HCT116 (cell line): ENCODE results near the gene OSBPL1A. TPM values are rescaled to one million over a fixed set of nuclear protein-coding genes. Genes with fewer than 3 reads are reported as not detected.

Experiments used
- ATAC-seq: fragments of 200-7000 bp; cut with Tn5 transposase; 2 replicates; pipeline ENCODE4 v1.9.1; 2020; ENCODE audit warnings: mild to moderate bottlenecking, moderate library complexity
- BruUV-seq: library from RNA; stranded (reverse); fragments of 400-500 nt; replicated peaks from 2 replicates; lab custom pipeline; 2021; lab: Mats Ljungman, UMichigan
- CTCF ChIA-PET: fragments of 300-600 bp; sonication (Branson Sonifier 250); formaldehyde crosslinking; loops from one replicate; lab custom pipeline; 2021; ENCODE audit warnings: antibody characterized with exemption; lab: Charles Lee
- POLR2A ChIA-PET: fragments of 300-600, 350-600 bp; sonication (Branson Sonifier 250); formaldehyde crosslinking; loops from one replicate; lab custom pipeline; 2021; ENCODE audit warnings: antibody characterized with exemption; lab: Charles Lee
- RAD21 ChIA-PET, 2 experiments: fragments of 300-600 bp; sonication (Branson Sonifier 250); formaldehyde crosslinking; loops; one replicate each; lab custom pipeline; 2023; ENCODE audit warnings: low total read pairs in 2 of 2; ENCODE audit not compliant: uncharacterized antibody in 2 of 2, unreplicated experiment in 2 of 2, low non-redundant PET in 1 of 2; lab: Charles Lee
- DNase-seq: peaks from one replicate; pipeline ENCODE4 v3.0.0-alpha.2; 2010; ENCODE audit warnings: low read depth, low spot score
- H2AFZ ChIP-seq: fragments of 200-600 bp; shearing (Covaris generic), sonication (generic); 2 replicates; pipeline ENCODE4 v1.6.1; 2017; ENCODE audit warnings: low read depth, mixed run types, mixed read lengths, antibody characterized with exemption, low read length; ENCODE audit not compliant: poor library complexity, severe bottlenecking
- H3K27ac ChIP-seq: 2 replicates; pipeline ENCODE4 v1.5.1; 2012; ENCODE audit warnings: low read depth, low read length
- H3K27me3 ChIP-seq: fragments of 200-600 bp; sonication (generic); 2 replicates; pipeline ENCODE4 v1.6.1; 2016; ENCODE audit warnings: mixed run types, low read length, mixed read lengths; ENCODE audit not compliant: insufficient read depth
- H3K36me3 ChIP-seq, 2 experiments: fragments of 200-500 bp in 1 of 2; fragments of 200-600 bp in 1 of 2; sonication (Bioruptor generic) in 1 of 2; sonication (generic) in 1 of 2; 2 replicates each; pipeline versions ENCODE4 v1.5.1 to v1.6.1; 2014 to 2016; ENCODE audit warnings: low read length in 2 of 2, inconsistent platforms in 1 of 2, mixed read lengths in 1 of 2, mixed run types in 1 of 2; ENCODE audit not compliant: insufficient read depth in 2 of 2, control insufficient read depth in 1 of 2
- H3K4me1 ChIP-seq, 2 experiments: fragments of 200-600 bp in 1 of 2; sonication (generic) in 1 of 2; 2 replicates each; pipeline versions ENCODE4 v1.5.1 to v1.6.1; 2012 to 2017; ENCODE audit warnings: low read length in 2 of 2, inconsistent platforms in 1 of 2, mild to moderate bottlenecking in 1 of 2, mixed read lengths in 1 of 2, mixed run types in 1 of 2, moderate library complexity in 1 of 2; ENCODE audit not compliant: insufficient read depth in 2 of 2, control insufficient read depth in 1 of 2
- H3K4me2 ChIP-seq: fragments of 200-600 bp; sonication (generic); 2 replicates; pipeline ENCODE4 v1.6.1; 2017; ENCODE audit warnings: mixed run types, low read length, mixed read lengths
- H3K4me3 ChIP-seq, 2 experiments: fragments of 200-600 bp in 1 of 2; sonication (generic) in 1 of 2; replicated peaks in 1 of 2; 2 replicates each; pipeline ENCODE4 v1.5.1; 2011 to 2016; ENCODE audit warnings: low read length in 2 of 2, control low read depth in 1 of 2, low read depth in 1 of 2, mild to moderate bottlenecking in 1 of 2, mixed read lengths in 1 of 2, mixed run types in 1 of 2
- H3K79me2 ChIP-seq: fragments of 200-600 bp; sonication (generic); 2 replicates; pipeline ENCODE4 v1.6.1; 2017; ENCODE audit warnings: mild to moderate bottlenecking, mixed run types, low read length, moderate library complexity, mixed read lengths; ENCODE audit not compliant: insufficient read depth
- H3K9ac ChIP-seq: fragments of 200-600 bp; sonication (generic); 2 replicates; pipeline ENCODE4 v1.6.1; 2016; ENCODE audit warnings: low read length, mixed read lengths
- H3K9me2 ChIP-seq: fragments of 200-600 bp; sonication (generic), shearing (Covaris generic); 2 replicates; pipeline ENCODE4 v1.6.1; 2017; ENCODE audit warnings: mixed run types, mild to moderate bottlenecking, moderate library complexity; ENCODE audit not compliant: insufficient read depth
- H3K9me3 ChIP-seq, 2 experiments: fragments of 200-500 bp in 1 of 2; fragments of 200-600 bp in 1 of 2; sonication (Bioruptor generic) in 1 of 2; sonication (generic) in 1 of 2; 2 replicates each; pipeline ENCODE4 v1.6.1; 2014 to 2017; ENCODE audit warnings: low read length in 2 of 2, mixed read lengths in 2 of 2, inconsistent platforms in 1 of 2, low read depth in 1 of 2, mild to moderate bottlenecking in 1 of 2, mixed run types in 1 of 2, moderate library complexity in 1 of 2; ENCODE audit not compliant: control insufficient read depth in 1 of 2, insufficient read depth in 1 of 2
- H4K20me1 ChIP-seq: fragments of 200-600 bp; sonication (generic), shearing (Covaris generic); 2 replicates; pipeline ENCODE4 v1.6.1; 2017; ENCODE audit warnings: mixed run types, mild to moderate bottlenecking, moderate library complexity; ENCODE audit not compliant: insufficient read depth
- CBX3 ChIP-seq: IDR thresholded peaks from 2 replicates; pipeline ENCODE4 v1.6.1; 2012; ENCODE audit warnings: low read depth
- CEBPB ChIP-seq: IDR thresholded peaks from 2 replicates; pipeline ENCODE4 v1.6.1; 2012; ENCODE audit warnings: low read depth
- CTCF ChIP-seq, 3 experiments: fragments of 200-600 bp in 1 of 3; sonication (generic) in 1 of 3; IDR thresholded peaks in 2 of 3; conservative IDR thresholded peaks in 1 of 3; 2 replicates each; pipeline ENCODE4 v1.5.1; 2012 to 2017; ENCODE audit warnings: low read depth in 2 of 3, low read length in 2 of 3, antibody characterized with exemption in 1 of 3, borderline replicate concordance in 1 of 3, control low read depth in 1 of 3, mild to moderate bottlenecking in 1 of 3, mixed read lengths in 1 of 3, mixed run types in 1 of 3, moderate library complexity in 1 of 3; ENCODE audit not compliant: insufficient read depth in 1 of 3
- ELF1 ChIP-seq: IDR thresholded peaks from 2 replicates; pipeline ENCODE4 v1.6.1; 2012; ENCODE audit warnings: low read depth, borderline replicate concordance
- EZH2 ChIP-seq: fragments of 200-600 bp; sonication (generic); IDR thresholded peaks from 2 replicates; pipeline ENCODE4 v1.6.1; 2017; ENCODE audit warnings: antibody characterized with exemption, mixed run types
- JUND ChIP-seq: IDR thresholded peaks from 2 replicates; pipeline ENCODE4 v1.6.1; 2012
- MAX ChIP-seq: IDR thresholded peaks from 2 replicates; pipeline ENCODE4 v1.6.1; 2012
- POLR2A ChIP-seq: IDR thresholded peaks from 2 replicates; pipeline ENCODE4 v1.7.0; 2011; ENCODE audit warnings: borderline replicate concordance; ENCODE audit not compliant: insufficient read depth, insufficient read length; ENCODE audit errors: extremely low read depth
- RAD21 ChIP-seq: IDR thresholded peaks from 2 replicates; pipeline ENCODE4 v1.6.1; 2012; ENCODE audit warnings: low read depth, mild to moderate bottlenecking
- SIN3A ChIP-seq: IDR thresholded peaks from 2 replicates; pipeline ENCODE4 v1.6.1; 2012; ENCODE audit warnings: low read depth
- SRF ChIP-seq: IDR thresholded peaks from 2 replicates; pipeline ENCODE4 v1.6.1; 2012; ENCODE audit warnings: low read depth
- TCF7L2 ChIP-seq: IDR thresholded peaks from 2 replicates; pipeline ENCODE4 v1.7.0; 2011; ENCODE audit warnings: borderline replicate concordance, inconsistent platforms; ENCODE audit not compliant: insufficient read depth, insufficient read length; ENCODE audit errors: extremely low read depth
- ZFX ChIP-seq: fragments of 450-650 bp; IDR thresholded peaks from 2 replicates; pipeline ENCODE4 v1.6.1; 2017
- ZNF274 ChIP-seq: fragments of 200-500 bp; sonication (Bioruptor generic); IDR thresholded peaks from 2 replicates; pipeline ENCODE4 v1.6.1; 2014; ENCODE audit warnings: mild to moderate bottlenecking, low read depth, low read length, inconsistent platforms
- intact Hi-C: fragments of 100-400 bp; cut with micrococcal nuclease; formaldehyde crosslinking; loops from 2 replicates; pipeline ENCODE4 v1.10.0; 2022
- total RNA-seq: library from RNA; stranded (reverse); gene quantifications from one replicate; pipeline ENCODE4 v1.2.1, GENCODE V29; 2021; ENCODE audit not compliant: unreplicated experiment
- TF ChIP-seq, protein P1 (sequence below): IDR thresholded peaks from 2 replicates; pipeline ENCODE4 v1.6.1; 2012
- TF ChIP-seq, protein P2 (sequence below): IDR thresholded peaks from 2 replicates; pipeline ENCODE4 v1.6.1; 2011; ENCODE audit warnings: mild to moderate bottlenecking, low read length, moderate library complexity; ENCODE audit not compliant: insufficient replicate concordance; ENCODE audit errors: extremely low read depth

The OSBPL1A gene
- total RNA-seq, 1 experiment from 2014 or later, result 18.9 TPM

GRCh38 chr18:24369426-24369825 is 28.2 kb downstream of the OSBPL1A start:
- CTCF ChIA-PET, result interaction anchor here (2.4 kb wide), 1 partner anchor 10 kb away, joined by 15 read pairs; no protein-coding TSS in a partner anchor
- POLR2A ChIA-PET, result no interaction called here

DNA sequence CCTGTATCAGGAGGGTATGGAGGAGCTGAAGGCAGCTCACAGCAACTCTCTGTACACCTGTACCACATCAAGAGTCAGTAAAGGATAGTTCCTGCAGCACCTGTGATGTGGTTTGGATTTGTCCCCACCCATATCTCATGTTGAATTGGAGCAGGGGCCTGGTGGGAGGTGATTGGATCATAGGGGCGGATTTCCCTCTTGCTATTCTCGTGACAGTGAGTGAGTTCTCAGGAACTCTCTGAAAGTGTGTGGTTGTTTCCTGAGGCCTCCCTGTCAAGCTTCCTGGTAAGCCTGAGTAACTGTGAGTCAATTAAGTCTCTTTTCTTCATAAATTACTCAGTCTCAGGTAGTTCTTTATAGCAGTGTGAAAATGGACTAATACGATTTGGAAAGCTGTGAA is 28.9 kb downstream of the OSBPL1A start:
- Histone ChIP-seq H3K4me3 (no peak overlapping the region), H3K36me3 (peaks cover 0 to 3% of the 10 kb centered on the region in 2 experiments; a peak in 1 of 4 replicates), H3K4me1 (no peaks in the 10 kb centered on the region), H3K27me3 (no peaks in the 10 kb centered on the region), H4K20me1 (no peaks in the 10 kb centered on the region), H3K4me2 (no peak overlapping the region), H3K9me3 (no peaks in the 10 kb centered on the region), H3K9ac (no peak overlapping the region), H3K27ac (no peak overlapping the region), H2AFZ (no peak overlapping the region), H3K79me2 (no peaks in the 10 kb centered on the region), H3K9me2 (no peaks in the 10 kb centered on the region)
- ChIA-PET RAD21 (interaction anchor here in 1 of 2 experiments (0.6 kb wide), 1 partner anchor 12 kb away, joined by 3 read pairs; no protein-coding TSS in a partner anchor), POLR2A (no interaction called here), CTCF (interaction anchor here (2.4 kb wide), 1 partner anchor 9 kb away, joined by 15 read pairs; no protein-coding TSS in a partner anchor)
- ATAC-seq (no peak), DNase-seq (no peak)
- intact Hi-C loops, result no loop called here
- BruUV-seq, result no TSS peak
- TF ChIP-seq CBX3 (no peak), CEBPB (no peak), ZNF274 (no peak), JUND (no peak), TCF7L2 (no peak), SRF (no peak), EZH2 (no peak), CTCF (IDR thresholded peaks at IDR 0.05 in 2 of 3, conservative IDR thresholded peaks at IDR 0.05 in 1 of 3; ENCODE audit: borderline replicate concordance in 1 of 3, insufficient read depth in 1 of 3, low read depth in 2 of 3, low read length in 2 of 3) (no peak), SIN3A (no peak), POLR2A (no peak), ELF1 (no peak)
- TF ChIP-seq, protein P1, sequence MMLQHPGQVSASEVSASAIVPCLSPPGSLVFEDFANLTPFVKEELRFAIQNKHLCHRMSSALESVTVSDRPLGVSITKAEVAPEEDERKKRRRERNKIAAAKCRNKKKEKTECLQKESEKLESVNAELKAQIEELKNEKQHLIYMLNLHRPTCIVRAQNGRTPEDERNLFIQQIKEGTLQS, result no peak
- TF ChIP-seq, protein P2, sequence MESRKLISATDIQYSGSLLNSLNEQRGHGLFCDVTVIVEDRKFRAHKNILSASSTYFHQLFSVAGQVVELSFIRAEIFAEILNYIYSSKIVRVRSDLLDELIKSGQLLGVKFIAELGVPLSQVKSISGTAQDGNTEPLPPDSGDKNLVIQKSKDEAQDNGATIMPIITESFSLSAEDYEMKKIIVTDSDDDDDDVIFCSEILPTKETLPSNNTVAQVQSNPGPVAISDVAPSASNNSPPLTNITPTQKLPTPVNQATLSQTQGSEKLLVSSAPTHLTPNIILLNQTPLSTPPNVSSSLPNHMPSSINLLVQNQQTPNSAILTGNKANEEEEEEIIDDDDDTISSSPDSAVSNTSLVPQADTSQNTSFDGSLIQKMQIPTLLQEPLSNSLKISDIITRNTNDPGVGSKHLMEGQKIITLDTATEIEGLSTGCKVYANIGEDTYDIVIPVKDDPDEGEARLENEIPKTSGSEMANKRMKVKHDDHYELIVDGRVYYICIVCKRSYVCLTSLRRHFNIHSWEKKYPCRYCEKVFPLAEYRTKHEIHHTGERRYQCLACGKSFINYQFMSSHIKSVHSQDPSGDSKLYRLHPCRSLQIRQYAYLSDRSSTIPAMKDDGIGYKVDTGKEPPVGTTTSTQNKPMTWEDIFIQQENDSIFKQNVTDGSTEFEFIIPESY, result no peak

More at GRCh38 chr18:24369426-24369825, 28.2 kb downstream of the OSBPL1A start:
- Histone ChIP-seq H3K9ac (no peak overlapping the region), H3K27ac (no peak overlapping the region), H3K4me3 (no peak overlapping the region), H4K20me1 (no peaks in the 10 kb centered on the region), H2AFZ (no peak overlapping the region), H3K27me3 (no peaks in the 10 kb centered on the region), H3K9me3 (no peaks in the 10 kb centered on the region), H3K36me3 (peaks cover 0 to 3% of the 10 kb centered on the region in 2 experiments; a peak in 1 of 4 replicates), H3K4me1 (no peaks in the 10 kb centered on the region), H3K9me2 (no peaks in the 10 kb centered on the region), H3K79me2 (no peaks in the 10 kb centered on the region), H3K4me2 (no peak overlapping the region)
- TF ChIP-seq MAX (no peak), RAD21 (no peak), ZFX (no peak), SRF (no peak), JUND (no peak)
- TF ChIP-seq, protein P1, result no peak
- RAD21 ChIA-PET, result no interaction called here
- ATAC-seq (no peak), DNase-seq (no peak)
- no TSS peak for BruUV-seq
- intact Hi-C loops, result no loop called here
